Measurements from ENCODE around the gene MASTL.

The MASTL gene

DNA sequence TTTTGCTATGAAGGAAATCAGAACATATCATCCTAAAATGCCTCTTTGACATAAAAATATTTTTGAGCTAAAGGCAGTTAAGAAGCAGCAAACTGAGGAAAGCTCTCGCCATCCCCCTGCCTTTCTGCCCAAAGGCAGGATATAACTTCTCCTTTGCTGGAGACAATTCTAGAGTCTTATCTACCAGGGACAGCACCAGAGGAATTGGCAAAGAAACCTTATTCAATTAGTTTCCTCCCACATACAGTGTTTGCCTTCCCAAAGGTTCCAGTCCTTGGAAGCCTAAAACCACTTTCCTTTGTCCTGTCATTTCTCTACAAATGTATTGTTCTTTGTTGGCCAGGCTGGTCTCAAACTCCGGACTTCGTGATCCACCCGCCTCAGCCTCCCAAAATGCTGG lies 33.7 kb downstream of the MASTL start:
- Mint-ChIP-seq H3K27ac (no peak overlapping the region), H3K9me3 (no peaks in the 10 kb centered on the region), H3K4me1 (ENCODE audit: low read depth) (no peaks in the 10 kb centered on the region), H3K27me3 (no peaks in the 10 kb centered on the region), H3K36me3 (ENCODE audit: low read depth) (peaks cover 39% of the 10 kb centered on the region), H3K4me3 (no peak overlapping the region)

DNA sequence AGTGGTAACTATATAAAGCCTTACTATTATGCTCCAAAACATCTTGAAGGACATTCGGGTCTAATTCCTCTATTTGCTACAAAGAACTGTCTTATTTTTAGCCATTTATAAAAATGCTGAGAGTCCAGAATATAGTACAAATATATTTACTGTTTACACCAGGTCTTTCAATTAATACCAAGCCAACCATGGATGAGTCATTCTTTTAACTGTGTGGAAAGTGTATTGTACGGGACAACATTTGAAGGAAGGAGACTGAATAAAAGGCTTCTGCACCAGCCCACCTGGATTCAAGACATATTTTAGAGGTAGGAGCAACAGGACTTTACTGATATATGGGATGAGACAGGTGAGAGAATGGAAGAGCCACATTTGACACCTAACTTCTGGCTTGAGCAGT lies 35.4 kb downstream of the MASTL start:
- no peak overlapping the region for H3K27ac Mint-ChIP-seq

GRCh38 chr10:27192284-27192683 lies 37.1 kb downstream of the MASTL start:
- Mint-ChIP-seq H3K9me3 (no peaks in the 10 kb centered on the region), H3K4me1 (ENCODE audit: low read depth) (no peaks in the 10 kb centered on the region), H3K36me3 (ENCODE audit: low read depth) (peaks cover 13% of the 10 kb centered on the region), H3K27ac (no peak overlapping the region), H3K27me3 (no peaks in the 10 kb centered on the region), H3K4me3 (no peak overlapping the region)

More for the DNA sequence above, 35.4 kb downstream of the MASTL start:
- H3K9me3 Mint-ChIP-seq = no peaks in the 10 kb centered on the region
- no peaks in the 10 kb centered on the region for H3K4me1 Mint-ChIP-seq (ENCODE audit: low read depth)
- H3K36me3 Mint-ChIP-seq (ENCODE audit: low read depth) = peaks cover 27% of the 10 kb centered on the region
- no peaks in the 10 kb centered on the region for H3K27me3 Mint-ChIP-seq
- no peak overlapping the region for H3K4me3 Mint-ChIP-seq

- H3K27me3 Mint-ChIP-seq = no peaks in the 10 kb centered on the region
- H3K36me3 Mint-ChIP-seq (ENCODE audit: low read depth) = peaks cover 15% of the 10 kb centered on the region
- no peaks in the 10 kb centered on the region for H3K4me1 Mint-ChIP-seq (ENCODE audit: low read depth)
- no peak overlapping the region for H3K27ac Mint-ChIP-seq
- H3K9me3 Mint-ChIP-seq = no peaks in the 10 kb centered on the region
- H3K4me3 Mint-ChIP-seq = no peak overlapping the region
Measured at GRCh38 chr10:27197980-27198620, 42.9 kb downstream of the MASTL start.

DNA sequence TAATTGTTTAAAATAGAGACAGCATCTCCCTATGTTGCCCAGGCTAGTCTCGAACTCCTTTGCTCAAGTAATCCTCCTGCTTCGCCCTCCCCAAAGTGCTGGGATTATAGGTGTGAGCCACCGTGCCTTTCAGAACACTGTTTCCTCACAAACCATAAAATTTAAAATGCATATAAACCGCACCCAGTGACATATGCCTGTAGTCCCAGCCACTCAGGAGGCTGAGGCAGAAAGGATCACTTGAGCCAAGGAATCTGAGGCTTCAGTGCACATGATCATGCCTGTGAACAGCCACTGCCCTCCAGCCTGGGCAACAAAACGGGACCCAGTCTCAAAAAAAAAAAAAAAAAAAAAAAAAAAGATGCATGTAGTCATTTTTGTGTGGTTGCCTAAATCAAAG lies 48.7 kb downstream of the MASTL start:
- Mint-ChIP-seq H3K27ac (no peak overlapping the region), H3K36me3 (ENCODE audit: low read depth) (peaks cover 28% of the 10 kb centered on the region), H3K4me3 (no peak overlapping the region), H3K4me1 (ENCODE audit: low read depth) (no peaks in the 10 kb centered on the region), H3K27me3 (no peaks in the 10 kb centered on the region), H3K9me3 (no peaks in the 10 kb centered on the region)

GRCh38 chr10:27207350-27207749 lies 52.2 kb downstream of the MASTL start:
- no peak overlapping the region for H3K27ac Mint-ChIP-seq
- H3K27me3 Mint-ChIP-seq = no peaks in the 10 kb centered on the region
- no peak overlapping the region for H3K4me3 Mint-ChIP-seq

GRCh38 chr10:27223964-27224363 lies 68.8 kb downstream of the MASTL start:
- Mint-ChIP-seq H3K4me3 (no peak overlapping the region), H3K27me3 (no peaks in the 10 kb centered on the region), H3K36me3 (ENCODE audit: low read depth) (peaks cover 38% of the 10 kb centered on the region), H3K27ac (no peak overlapping the region), H3K9me3 (no peaks in the 10 kb centered on the region), H3K4me1 (ENCODE audit: low read depth) (peaks cover 20% of the 10 kb centered on the region)

More at GRCh38 chr10:27207350-27207749, 52.2 kb downstream of the MASTL start:
- no peaks in the 10 kb centered on the region for H3K4me1 Mint-ChIP-seq (ENCODE audit: low read depth)
- H3K9me3 Mint-ChIP-seq = no peaks in the 10 kb centered on the region
- H3K36me3 Mint-ChIP-seq (ENCODE audit: low read depth) = peaks cover 44% of the 10 kb centered on the region

DNA sequence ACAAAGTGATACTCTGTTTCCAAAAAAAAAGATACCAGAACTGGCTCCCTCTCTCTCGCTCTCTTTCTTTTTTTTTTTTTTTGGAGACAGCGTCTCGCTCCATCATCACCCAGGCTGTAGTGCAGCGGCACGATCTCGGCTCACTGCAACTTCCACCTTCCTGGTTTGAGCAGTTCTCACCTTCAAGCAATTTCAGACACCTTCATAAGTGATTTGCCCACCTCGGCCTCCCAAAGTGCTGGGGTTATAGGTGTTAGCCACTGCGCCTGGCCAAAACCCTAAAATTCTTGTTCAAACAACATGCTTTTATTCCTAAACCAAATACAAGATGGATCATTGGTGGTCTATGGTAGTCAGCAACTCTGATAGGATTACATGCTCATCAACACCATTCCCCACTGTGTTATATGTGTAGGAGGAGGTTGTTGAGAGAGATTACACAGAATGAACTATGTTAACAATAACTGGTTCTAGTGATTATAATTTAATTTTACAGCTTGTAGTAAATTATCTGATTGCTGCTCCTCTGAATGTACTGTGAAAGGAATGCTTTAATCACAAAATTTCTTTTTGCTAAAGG lies 69.9 kb downstream of the MASTL start:
- H3K27me3 Mint-ChIP-seq = no peaks in the 10 kb centered on the region
- H3K4me1 Mint-ChIP-seq (ENCODE audit: low read depth) = peaks cover 20% of the 10 kb centered on the region
- no peaks in the 10 kb centered on the region for H3K9me3 Mint-ChIP-seq
- H3K36me3 Mint-ChIP-seq (ENCODE audit: low read depth) = peaks cover 30% of the 10 kb centered on the region
- no peak overlapping the region for H3K4me3 Mint-ChIP-seq
- H3K27ac Mint-ChIP-seq = peak overlapping the region; percentile 26

- no peaks in the 10 kb centered on the region for H3K9me3 Mint-ChIP-seq
- peaks cover 20% of the 10 kb centered on the region for H3K4me1 Mint-ChIP-seq (ENCODE audit: low read depth)
- no peaks in the 10 kb centered on the region for H3K27me3 Mint-ChIP-seq
- H3K36me3 Mint-ChIP-seq (ENCODE audit: low read depth) = peaks cover 28% of the 10 kb centered on the region
- H3K27ac Mint-ChIP-seq = no peak overlapping the region
- H3K4me3 Mint-ChIP-seq = no peak overlapping the region
Measured at GRCh38 chr10:27225642-27226257, 70.6 kb downstream of the MASTL start.

- Mint-ChIP-seq H3K27ac (no peak overlapping the region), H3K4me1 (ENCODE audit: low read depth) (peaks cover 14% of the 10 kb centered on the region), H3K4me3 (no peak overlapping the region), H3K36me3 (ENCODE audit: low read depth) (peaks cover 26% of the 10 kb centered on the region), H3K9me3 (no peaks in the 10 kb centered on the region), H3K27me3 (no peaks in the 10 kb centered on the region)
Measured at GRCh38 chr10:27230022-27230421, 74.9 kb downstream of the MASTL start.

DNA sequence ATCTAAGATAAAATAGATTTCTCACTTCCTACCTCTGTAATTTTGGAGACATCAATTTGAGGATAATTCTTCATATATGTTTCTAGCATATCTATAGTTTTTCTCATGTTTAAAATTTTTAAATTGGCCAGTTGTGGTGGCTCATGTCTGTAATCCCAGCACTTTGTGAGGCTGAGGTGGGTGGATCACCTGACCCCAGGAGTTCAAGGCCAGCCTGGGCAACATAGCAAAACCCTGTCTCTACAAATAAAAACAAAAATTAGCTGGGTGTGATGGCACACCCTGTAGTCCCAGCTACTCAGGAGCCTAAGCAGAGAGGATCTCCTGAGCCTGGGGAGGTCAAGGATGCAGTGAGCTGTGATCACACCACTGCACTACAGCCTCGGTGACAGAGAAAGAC lies 80.6 kb downstream of the MASTL start:
- Mint-ChIP-seq H3K27me3 (no peaks in the 10 kb centered on the region), H3K4me1 (ENCODE audit: low read depth) (peaks cover 15% of the 10 kb centered on the region), H3K4me3 (no peak overlapping the region), H3K9me3 (no peaks in the 10 kb centered on the region), H3K36me3 (ENCODE audit: low read depth) (peaks cover 21% of the 10 kb centered on the region), H3K27ac (no peak overlapping the region)

Measured in stimulated activated naive CD8-positive, alpha-beta T cell treated with anti-CD3 and anti-CD28 coated beads, Interleukin-15, Interleukin-2, amounts not matched to agents 100 ng/mL and 50 ng/mL, for 24 hours (primary cell).